DOHH2 (cell line): Measurements from ENCODE around the gene WBP11.

Experiments
- EZH2phosphoT487 ChIP-seq: fragments of 200-600 bp; sonication (generic); IDR thresholded peaks from 2 replicates; pipeline ENCODE4 v1.6.1; 2017; ENCODE audit warnings: borderline replicate concordance, mild to moderate bottlenecking, antibody characterized with exemption, low read length, moderate library complexity, mixed read lengths
- TF ChIP-seq, protein P1 (sequence below): fragments of 200-600 bp; sonication (generic); IDR thresholded peaks from one replicate; pipeline ENCODE4 v1.5.1; 2014; ENCODE audit warnings: antibody characterized with exemption, mild to moderate bottlenecking, low read depth, low read length; ENCODE audit not compliant: poor library complexity, severe bottlenecking

DNA sequence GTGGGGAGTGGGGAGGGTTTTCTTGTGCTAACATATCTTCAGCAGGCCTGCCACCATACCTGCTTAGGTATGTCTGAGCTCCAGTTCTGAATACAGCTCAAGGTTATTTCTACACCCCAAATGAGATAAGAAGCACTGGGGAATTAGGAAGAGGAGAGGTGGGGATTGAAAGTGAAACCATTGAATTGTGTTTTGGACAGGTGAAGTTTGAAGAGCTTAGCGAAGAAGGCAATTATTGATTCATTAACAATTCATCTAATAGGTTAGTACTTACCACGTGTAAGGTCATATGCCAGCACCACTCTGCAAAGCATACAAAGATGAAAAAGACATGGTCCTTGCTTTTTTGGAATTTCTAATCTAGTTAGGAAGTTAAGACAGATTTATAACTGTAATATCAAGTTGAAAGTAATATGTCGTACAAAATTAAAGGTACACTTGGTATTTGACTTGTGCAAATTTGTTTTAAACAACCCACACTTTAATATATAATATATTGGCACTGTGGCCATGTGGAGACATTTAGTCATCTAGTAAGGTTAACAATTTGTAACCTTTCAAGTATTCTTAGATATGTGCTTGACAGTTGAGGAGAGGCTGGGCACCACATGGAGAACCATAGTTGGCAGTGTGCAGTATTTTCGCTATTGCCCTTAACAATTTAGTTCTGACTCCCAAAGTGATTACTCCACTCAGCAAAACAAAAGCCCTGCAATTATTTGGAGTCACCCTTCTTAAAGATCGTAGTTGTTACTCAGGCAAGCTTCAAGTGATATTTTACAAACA, 7.1 kb upstream of the WBP11 start:
- TF ChIP-seq, protein P1, sequence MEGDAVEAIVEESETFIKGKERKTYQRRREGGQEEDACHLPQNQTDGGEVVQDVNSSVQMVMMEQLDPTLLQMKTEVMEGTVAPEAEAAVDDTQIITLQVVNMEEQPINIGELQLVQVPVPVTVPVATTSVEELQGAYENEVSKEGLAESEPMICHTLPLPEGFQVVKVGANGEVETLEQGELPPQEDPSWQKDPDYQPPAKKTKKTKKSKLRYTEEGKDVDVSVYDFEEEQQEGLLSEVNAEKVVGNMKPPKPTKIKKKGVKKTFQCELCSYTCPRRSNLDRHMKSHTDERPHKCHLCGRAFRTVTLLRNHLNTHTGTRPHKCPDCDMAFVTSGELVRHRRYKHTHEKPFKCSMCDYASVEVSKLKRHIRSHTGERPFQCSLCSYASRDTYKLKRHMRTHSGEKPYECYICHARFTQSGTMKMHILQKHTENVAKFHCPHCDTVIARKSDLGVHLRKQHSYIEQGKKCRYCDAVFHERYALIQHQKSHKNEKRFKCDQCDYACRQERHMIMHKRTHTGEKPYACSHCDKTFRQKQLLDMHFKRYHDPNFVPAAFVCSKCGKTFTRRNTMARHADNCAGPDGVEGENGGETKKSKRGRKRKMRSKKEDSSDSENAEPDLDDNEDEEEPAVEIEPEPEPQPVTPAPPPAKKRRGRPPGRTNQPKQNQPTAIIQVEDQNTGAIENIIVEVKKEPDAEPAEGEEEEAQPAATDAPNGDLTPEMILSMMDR, result no peak
- TF ChIP-seq EZH2phosphoT487, result no peak
